Lung (tissue), 16 donors: ENCODE measurements around the gene MCHR1. TPM values are rescaled to one million over a fixed set of nuclear protein-coding genes. Genes with fewer than 3 reads are reported as not detected.

Source experiments
- ATAC-seq: fragments of 200-7000 bp; cut with Tn5 transposase; one replicate; pipeline ENCODE4 v1.9.1; 2020; ENCODE audit warnings: moderate number of reproducible peaks; ENCODE audit not compliant: insufficient read depth, low FRiP score
- DNase-seq, 3 donors: peaks; one replicate each; pipeline ENCODE4 v3.0.0-alpha.2; 2013 to 2017
- H3K27ac ChIP-seq, 2 donors: one replicate each; pipeline ENCODE4 v1.5.1; 2013; ENCODE audit warnings: mild to moderate bottlenecking in 2 of 2, moderate library complexity in 2 of 2, control low read depth in 1 of 2, inconsistent platforms in 1 of 2, low read depth in 1 of 2, low read length in 1 of 2
- H3K27me3 ChIP-seq, 3 donors: one replicate each; pipeline ENCODE4 v1.5.1; 2013; ENCODE audit warnings: low read length in 2 of 3; ENCODE audit not compliant: control insufficient read depth in 3 of 3, insufficient read depth in 3 of 3
- H3K36me3 ChIP-seq, 4 donors: one replicate each; pipeline ENCODE4 v1.5.1; 2013; ENCODE audit warnings: low read length in 4 of 4, mild to moderate bottlenecking in 1 of 4, moderate library complexity in 1 of 4; ENCODE audit not compliant: control insufficient read depth in 4 of 4, insufficient read depth in 4 of 4
- H3K4me1 ChIP-seq, 5 donors: one replicate each; pipeline ENCODE4 v1.5.1; 2013; ENCODE audit warnings: low read length in 5 of 5, mild to moderate bottlenecking in 2 of 5, moderate library complexity in 1 of 5; ENCODE audit not compliant: control insufficient read depth in 5 of 5, insufficient read depth in 5 of 5
- H3K4me3 ChIP-seq: one replicate; pipeline ENCODE4 v1.5.1; 2013; ENCODE audit warnings: mild to moderate bottlenecking, control low read depth, moderate library complexity
- H3K9ac ChIP-seq, 2 donors: one replicate each; pipeline ENCODE4 v1.5.1; 2013; ENCODE audit warnings: low read length in 2 of 2, control low read depth in 1 of 2; ENCODE audit not compliant: insufficient read depth in 1 of 2
- H3K9me3 ChIP-seq, 4 donors: one replicate each; pipeline ENCODE4 v1.5.1; 2013; ENCODE audit warnings: low read length in 3 of 4, mild to moderate bottlenecking in 1 of 4, moderate library complexity in 1 of 4; ENCODE audit not compliant: control insufficient read depth in 4 of 4, insufficient read depth in 3 of 4
- CTCF ChIP-seq: IDR thresholded peaks from 2 replicates; pipeline ENCODE4 v1.5.1; 2012; ENCODE audit warnings: mild to moderate bottlenecking; ENCODE audit errors: control extremely low read depth, extremely low read depth
- WGBS, 2 donors: extraction: QIAGEN DNeasy Blood & Tissue Kit; methylation state at CpG; one replicate each; pipeline ENCODE4 v1.1.7; 2013; 5-methylcytosine and 5-hydroxymethylcytosine counted together
- long read RNA-seq, 5 donors: transcript quantifications; one replicate each; lab custom pipeline, GENCODE V29; 2026
- polyA plus RNA-seq, 2 donors: library from polyadenylated mRNA; stranded (reverse); fragments of 200-250 nt; gene quantifications; one replicate each; pipeline ENCODE4 v1.2.1, GENCODE V29; 2013
- total RNA-seq, 2 donors: library from RNA; depleted of rRNA in 1 of 2; stranded (reverse); fragments of >200 nt in 1 of 2; gene quantifications; one replicate each; pipeline ENCODE4 v1.2.1, GENCODE V29; 2014 to 2021
- donor health status: control.
- donor health status: control.
- donor health status: Bipolar disorder and iron deficiency.
- donor health status: healthy.
- donor health status: DM: yes; HTN: yes; CAD: no.

The MCHR1 gene, protein sequence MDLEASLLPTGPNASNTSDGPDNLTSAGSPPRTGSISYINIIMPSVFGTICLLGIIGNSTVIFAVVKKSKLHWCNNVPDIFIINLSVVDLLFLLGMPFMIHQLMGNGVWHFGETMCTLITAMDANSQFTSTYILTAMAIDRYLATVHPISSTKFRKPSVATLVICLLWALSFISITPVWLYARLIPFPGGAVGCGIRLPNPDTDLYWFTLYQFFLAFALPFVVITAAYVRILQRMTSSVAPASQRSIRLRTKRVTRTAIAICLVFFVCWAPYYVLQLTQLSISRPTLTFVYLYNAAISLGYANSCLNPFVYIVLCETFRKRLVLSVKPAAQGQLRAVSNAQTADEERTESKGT
- total RNA-seq = under 1 TPM; 0.21 to 0.37 TPM
- polyA plus RNA-seq = under 1 TPM; 0.06 to 0.62 TPM
- long read RNA-seq, donor 1, partial matches to known transcripts = 0 of 1 reads
- long read RNA-seq, donor 1, other reads (novel, unspliced or antisense) = 0 of 1 reads
- long read RNA-seq, donor 2 = 0 reads
- long read RNA-seq, donor 3 = 0 reads
- long read RNA-seq, donor 4 = 0 reads
- long read RNA-seq, donor 5, partial matches to known transcripts = 0 of 11 reads
- long read RNA-seq, donor 5, other reads (novel, unspliced or antisense) = 11 of 11 reads

DNA sequence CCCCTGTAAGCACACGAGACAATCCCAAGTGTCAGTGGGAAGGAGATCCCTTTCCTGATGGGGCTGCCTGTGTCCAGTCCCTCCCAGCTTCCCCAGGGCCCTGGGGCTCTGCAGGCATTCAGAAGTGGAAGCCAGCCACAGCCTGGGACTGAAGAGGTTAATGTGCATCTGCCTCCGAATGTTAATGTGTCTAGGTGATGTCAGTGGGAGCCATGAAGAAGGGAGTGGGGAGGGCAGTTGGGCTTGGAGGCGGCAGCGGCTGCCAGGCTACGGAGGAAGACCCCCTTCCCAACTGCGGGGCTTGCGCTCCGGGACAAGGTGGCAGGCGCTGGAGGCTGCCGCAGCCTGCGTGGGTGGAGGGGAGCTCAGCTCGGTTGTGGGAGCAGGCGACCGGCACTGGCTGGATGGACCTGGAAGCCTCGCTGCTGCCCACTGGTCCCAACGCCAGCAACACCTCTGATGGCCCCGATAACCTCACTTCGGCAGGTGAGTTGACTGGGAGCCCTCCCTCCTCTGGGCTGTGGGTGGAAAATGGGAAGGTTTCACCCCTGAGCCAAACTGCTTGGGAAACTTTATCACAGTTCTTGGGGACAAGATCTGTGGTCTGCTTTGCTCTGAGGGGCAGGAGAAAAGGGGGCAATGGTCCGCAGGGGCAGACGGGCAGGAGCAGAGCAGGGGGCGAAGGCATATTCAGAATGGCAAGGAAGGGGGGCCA is at the start of gene MCHR1:
Gene MCHR1 (plus strand): TSS at position 236 of the 715 bp plus-strand sequence. CDS start 169 bp downstream, at position 405.
- peaks cover 5 to 29% (median 12%) of the 10 kb centered on the region in 5 donors for H3K4me1 ChIP-seq
- DNase-seq (peak in 2 of 3 donors; percentile 27 to 42), ATAC-seq (no peak)
- no peak within 1 kb of the TSS for H3K27ac ChIP-seq
- peaks cover 0 to 2% (median 0%) of the 10 kb centered on the region in 4 donors for H3K9me3 ChIP-seq
- H3K9ac ChIP-seq = no peak within 1 kb of the TSS
- no peaks in the 10 kb centered on the region for H3K36me3 ChIP-seq
- TF ChIP-seq CTCF = no peak
- H3K27me3 ChIP-seq = peaks cover 0 to 11% (median 5%) of the 10 kb centered on the region in 3 donors
- 37 to 38% methylated on average over 21 of the region's 21 CpGs for WGBS, 2 donors
- no peak within 1 kb of the TSS for H3K4me3 ChIP-seq

DNA sequence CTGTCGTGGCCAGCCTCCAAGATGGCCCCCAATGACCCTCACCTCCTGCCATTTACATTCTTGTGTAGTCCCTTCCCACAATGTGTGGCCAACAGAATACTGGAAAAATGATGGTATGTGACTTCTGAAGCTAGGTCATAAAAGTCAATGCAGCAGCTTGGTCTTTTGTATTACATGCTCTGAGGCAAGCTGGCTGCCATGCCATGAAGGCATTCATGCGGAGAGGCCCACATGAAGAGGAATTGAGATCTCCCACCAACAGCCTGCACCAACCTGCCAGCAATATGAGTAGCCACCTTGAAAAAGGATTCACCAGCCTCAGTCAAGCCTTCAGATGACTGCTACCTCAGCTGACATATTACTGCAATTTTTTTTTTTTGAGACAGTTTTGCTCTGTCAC is 47.4 kb upstream of the MCHR1 start:
- no peak overlapping the region for H3K9ac ChIP-seq
- 97 to 98% methylated on average over 2 of the region's 2 CpGs for WGBS, 2 donors
- ATAC-seq = no peak
- DNase-seq = no peak
- H3K36me3 ChIP-seq = no peaks in the 10 kb centered on the region
- H3K9me3 ChIP-seq = no peaks in the 10 kb centered on the region
- no peaks in the 10 kb centered on the region for H3K27me3 ChIP-seq
- no peak overlapping the region for H3K4me3 ChIP-seq
- H3K27ac ChIP-seq = no peak overlapping the region
- H3K4me1 ChIP-seq = peaks cover 0 to 19% (median 9%) of the 10 kb centered on the region in 5 donors
- TF ChIP-seq CTCF = no peak

DNA sequence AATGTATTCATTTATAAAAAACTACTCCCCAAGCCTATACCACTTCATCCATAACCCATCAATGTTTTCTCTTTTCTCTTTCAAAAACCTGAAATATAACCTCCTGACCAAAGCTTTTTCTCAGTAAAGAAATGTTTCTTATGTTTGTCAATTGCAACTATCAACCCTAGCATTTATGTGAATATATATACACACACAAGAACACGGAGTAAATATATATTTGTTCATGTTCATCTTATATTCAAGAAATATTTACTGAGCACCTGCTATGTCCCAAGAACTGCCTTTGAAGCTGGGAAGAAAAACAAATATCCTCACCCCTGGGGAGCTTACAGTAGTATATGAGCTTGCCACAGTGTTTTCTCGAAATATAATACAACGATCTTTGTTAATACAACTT is 46.2 kb upstream of the MCHR1 start:
- WGBS, 2 donors = 97 to 100% methylated on average over 3 of the region's 3 CpGs
- ATAC-seq (no peak), DNase-seq (no peak)
- Histone ChIP-seq H3K9me3 (no peaks in the 10 kb centered on the region), H3K9ac (no peak overlapping the region), H3K27me3 (no peaks in the 10 kb centered on the region), H3K36me3 (no peaks in the 10 kb centered on the region), H3K4me1 (peaks cover 0 to 25% (median 11%) of the 10 kb centered on the region in 5 donors), H3K27ac (no peak overlapping the region), H3K4me3 (no peak overlapping the region)
- TF ChIP-seq CTCF = no peak
